Measurements from ENCODE around the gene TYW5.
A peak's percentile ranks its signal among the peaks of the same experiment; 100 is the strongest.

TYW5 gene

GRCh38 chr2:199955339-199956061 lies at the start of gene TYW5, which contains the start of gene MAIP1:
TYW5 (minus strand) TSS chr2:199955491; CDS start chr2:199955470, 21 bp downstream.
MAIP1 (plus strand) TSS chr2:199955582; CDS start chr2:199955799, 217 bp downstream.
- peak; percentile 57 to 83 (median 76) for DNase-seq

DNA sequence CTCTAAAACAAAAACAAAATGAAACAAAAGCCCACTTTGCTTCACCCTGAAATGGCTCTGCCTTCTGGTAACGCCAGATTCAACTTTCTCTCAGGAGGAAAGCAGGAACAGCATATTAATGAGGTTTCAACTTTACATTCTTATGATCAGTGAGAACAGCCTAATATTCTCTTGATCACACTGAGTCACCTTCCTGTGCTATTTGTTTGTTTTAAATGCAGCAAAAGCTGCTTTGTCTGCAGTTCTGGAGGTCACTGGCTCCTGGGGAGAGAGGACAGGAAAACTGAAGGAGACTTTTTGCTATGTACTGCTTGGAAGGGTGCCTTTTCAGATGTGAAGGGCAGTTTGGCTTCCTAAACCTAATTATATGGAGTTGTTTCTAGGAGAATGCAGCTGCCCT lies 48.2 kb upstream of the TYW5 start:
- no peak for DNase-seq

DNA sequence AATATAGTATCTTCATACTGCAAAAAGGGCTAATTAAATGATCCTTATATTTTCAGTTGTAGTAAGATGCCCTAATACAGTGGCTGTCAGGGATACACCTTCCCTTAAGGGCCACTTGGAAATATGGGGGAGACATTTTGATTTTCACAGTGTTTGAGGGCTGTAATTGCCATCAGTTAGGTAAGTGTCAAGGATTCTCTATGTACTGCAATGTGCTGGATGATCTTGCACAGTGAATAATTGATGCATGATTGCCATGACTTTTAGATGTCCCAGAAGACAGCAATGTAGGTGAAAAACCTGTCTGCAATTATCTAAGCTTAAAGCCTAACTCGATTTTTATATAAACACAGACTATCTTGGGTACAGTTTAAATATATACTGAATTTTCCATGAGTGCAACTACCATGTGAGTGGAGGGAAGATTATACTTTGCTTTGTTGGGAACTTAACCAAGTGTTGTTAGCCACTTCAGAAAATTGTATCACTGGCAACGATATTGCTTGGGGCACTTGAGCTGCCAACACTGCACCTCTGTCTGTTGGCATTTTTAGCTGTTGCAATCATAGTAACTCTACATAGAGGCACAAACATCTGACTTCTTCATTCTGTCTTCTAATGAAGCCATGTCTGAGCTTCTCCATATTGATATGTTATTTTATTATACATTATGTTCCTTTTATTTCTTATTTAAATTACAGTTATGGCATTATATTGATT lies 45.3 kb upstream of the TYW5 start:
- DNase-seq: no peak

DNA sequence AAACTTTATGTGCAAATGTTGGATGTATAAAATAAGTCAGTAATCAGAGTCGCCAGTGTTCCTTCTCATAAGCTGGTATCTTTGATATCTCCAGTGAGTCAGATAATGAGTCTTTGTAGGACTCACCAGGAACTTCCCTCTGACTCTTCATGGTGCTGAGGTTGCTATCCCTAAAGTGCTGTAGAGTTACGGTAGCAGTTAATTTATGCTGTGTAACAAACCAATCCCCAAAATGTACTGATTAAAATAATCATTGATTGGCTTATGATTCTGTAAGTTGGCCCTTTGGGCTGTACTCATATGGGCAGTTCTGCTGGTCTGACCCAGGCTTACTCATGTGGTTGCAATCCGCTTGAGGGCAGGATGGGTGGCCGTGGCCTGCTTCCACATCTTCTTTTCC lies 43.9 kb upstream of the TYW5 start:
- no peak for DNase-seq

- no peak for DNase-seq
These were observed 42.0 kb upstream of the TYW5 start for GRCh38 chr2:199997296-199997695.

GRCh38 chr2:199994896-199995295 lies 39.6 kb upstream of the TYW5 start:
- no peak for DNase-seq

DNA sequence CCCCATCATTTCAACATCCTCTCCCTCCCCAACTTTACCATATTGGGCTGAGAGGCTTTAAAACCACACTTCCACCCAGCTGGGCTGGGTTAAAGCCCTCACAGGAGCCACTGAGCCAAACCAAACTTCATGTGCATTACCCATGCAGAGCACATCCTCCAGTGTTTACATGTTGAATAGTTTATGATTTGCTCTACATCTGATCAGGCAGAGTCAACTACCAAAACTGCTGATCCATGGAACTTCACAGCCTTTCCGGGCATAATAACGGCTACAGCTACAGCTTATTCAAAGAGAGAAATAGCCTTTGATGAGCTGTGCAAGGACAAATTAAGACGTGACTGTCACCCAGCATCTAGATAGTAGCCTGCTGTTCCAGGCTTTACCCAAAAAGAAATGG lies 39.1 kb upstream of the TYW5 start:
- DNase-seq: no peak

DNA sequence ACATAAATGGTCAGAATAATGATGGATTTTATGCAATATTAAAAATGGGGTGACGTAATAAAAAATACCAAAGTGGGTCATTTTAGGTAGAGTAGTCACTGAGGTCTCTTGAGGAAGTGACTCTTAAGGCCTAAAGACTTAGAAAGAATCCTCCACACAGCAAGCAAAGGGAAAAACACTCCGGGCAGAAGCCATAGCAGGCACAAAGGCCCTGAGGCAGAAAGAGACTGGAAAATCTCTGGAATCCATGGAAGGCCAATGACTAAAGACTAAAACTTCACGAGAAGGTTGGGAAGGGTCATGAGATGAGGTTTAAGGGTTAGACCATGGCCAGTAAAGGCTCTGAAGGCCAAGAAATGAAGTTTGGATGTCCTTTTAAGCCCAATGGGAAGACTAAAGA lies 37.0 kb upstream of the TYW5 start:
- DNase-seq: no peak

DNA sequence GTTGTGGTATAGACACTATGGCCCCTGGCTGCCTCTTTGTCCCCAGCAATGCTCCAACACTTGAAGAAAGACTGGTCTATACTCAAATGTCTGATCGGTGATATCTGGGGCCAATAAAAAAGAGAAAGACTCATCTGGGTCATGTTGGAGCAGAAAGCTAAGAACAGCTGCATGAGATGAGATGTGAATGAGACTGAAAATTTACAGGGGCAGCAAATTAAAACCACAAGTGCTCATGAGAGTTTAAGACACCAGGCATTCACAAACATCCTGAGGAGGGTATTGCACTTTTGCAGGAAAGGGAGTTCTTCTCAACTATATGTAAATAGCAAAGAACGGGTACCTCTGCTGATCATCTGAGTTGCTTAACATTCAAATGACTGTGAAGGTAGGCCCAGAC lies 36.4 kb upstream of the TYW5 start:
- no peak for DNase-seq

DNA sequence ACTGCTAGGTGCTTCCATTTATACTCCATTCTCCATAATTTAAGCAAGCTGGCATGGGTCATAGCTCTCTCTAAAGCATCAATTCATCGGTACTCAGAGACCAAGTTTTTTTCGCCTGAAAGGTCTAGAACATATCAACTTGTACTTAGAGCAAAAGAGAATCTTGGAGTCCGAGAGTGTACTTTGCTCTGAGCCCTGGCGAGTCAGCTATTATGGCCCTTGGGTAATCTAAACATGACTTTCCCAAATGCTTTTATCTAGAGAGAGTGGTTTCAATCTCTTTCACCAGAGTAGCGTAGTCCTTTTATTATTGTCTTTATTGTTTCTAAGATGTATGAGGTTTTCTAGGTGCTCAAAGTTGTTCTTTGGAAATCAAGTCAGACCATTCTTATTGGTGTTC lies 34.5 kb upstream of the TYW5 start:
- no peak for DNase-seq

- DNase-seq: no peak
These were observed 32.9 kb upstream of the TYW5 start for GRCh38 chr2:199988151-199988550.

GRCh38 chr2:199987586-199987985 lies 32.3 kb upstream of the TYW5 start:
- no peak for DNase-seq

DNA sequence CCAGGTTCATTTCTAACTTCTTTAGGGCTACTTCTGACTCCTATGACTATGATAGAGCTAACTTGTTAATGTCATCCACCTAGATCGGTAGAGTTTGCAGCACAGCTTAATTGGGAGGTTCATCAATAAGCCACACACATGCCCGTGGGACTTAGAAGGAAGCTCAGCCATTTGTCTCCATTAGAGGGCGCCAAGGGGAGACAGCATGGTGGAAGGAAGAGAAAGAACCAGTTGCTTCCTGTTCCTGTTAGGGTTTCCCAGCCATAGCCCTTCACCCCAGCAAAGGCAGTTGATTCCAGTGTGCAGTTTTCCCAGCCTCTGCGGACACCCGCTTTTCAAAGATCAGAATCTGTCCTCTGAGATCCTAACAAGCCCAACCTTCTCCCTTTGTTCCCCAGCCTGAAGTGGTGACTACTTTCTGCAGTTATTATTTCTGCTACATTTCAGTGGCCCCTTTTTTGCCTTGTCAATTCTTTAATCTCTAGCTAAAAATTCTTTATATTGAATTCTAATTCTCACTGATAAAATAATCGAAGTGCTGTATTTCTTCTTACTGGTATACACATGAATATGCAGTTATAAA lies 30.4 kb upstream of the TYW5 start:
- DNase-seq: peak in 1 of 4 experiments; percentile 2

GRCh38 chr2:199984755-199985154 lies 29.5 kb upstream of the TYW5 start:
- DNase-seq: no peak

DNA sequence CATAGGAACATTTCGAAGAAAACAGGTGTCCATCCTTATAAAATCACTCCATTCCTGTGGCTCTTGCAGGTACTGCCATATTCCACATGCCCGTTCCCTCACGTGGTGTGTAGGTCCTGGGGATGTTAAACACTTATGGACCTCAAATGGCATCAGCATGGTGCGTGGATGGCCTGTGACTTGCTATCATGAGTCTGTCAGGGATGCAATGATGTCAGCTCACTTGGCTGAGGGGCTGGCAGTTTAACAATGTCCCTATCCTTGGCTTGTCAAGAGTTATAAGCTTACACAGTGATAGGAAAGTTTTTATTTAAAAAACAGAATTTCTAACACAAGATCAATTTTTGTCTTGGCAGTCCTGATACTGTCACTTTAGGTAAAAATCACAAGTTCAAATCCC lies 28.9 kb upstream of the TYW5 start:
- DNase-seq: no peak

GRCh38 chr2:199983534-199983933 lies 28.2 kb upstream of the TYW5 start:
- DNase-seq: no peak

DNA sequence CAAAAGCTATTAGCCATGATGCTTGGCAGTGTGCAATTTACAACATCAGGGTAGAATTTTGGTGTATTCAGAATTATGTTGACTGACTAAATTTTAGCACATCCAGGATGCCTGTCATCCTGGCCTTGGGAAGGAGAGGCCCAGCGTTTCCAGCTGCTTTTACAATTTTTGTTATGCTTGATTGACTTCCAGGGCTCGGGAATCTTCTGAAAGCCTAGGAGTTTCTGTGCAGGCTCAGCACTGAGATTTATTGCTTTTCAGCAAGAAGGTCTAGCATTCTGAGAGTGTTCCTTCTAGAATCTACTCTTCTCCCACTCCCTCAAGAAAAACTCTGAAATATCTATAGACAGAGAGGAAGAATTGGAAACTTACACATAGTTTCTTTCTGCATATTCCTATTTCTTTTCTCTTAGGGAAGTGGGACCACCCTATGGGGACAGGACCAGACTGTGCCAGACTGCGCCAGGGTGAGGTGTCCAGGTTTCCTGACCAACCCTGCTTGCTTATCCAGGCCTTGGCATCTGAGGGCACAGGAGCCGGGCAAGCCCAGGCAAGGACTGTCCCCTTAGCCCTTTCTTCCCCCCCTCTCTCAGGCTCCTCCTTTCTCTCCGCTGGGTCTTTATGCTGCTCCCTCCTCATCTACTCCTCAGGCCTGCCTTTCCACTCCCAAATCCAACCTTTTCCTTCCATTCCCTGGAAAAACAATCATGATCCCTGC lies 27.0 kb upstream of the TYW5 start:
- DNase-seq: no peak

DNA sequence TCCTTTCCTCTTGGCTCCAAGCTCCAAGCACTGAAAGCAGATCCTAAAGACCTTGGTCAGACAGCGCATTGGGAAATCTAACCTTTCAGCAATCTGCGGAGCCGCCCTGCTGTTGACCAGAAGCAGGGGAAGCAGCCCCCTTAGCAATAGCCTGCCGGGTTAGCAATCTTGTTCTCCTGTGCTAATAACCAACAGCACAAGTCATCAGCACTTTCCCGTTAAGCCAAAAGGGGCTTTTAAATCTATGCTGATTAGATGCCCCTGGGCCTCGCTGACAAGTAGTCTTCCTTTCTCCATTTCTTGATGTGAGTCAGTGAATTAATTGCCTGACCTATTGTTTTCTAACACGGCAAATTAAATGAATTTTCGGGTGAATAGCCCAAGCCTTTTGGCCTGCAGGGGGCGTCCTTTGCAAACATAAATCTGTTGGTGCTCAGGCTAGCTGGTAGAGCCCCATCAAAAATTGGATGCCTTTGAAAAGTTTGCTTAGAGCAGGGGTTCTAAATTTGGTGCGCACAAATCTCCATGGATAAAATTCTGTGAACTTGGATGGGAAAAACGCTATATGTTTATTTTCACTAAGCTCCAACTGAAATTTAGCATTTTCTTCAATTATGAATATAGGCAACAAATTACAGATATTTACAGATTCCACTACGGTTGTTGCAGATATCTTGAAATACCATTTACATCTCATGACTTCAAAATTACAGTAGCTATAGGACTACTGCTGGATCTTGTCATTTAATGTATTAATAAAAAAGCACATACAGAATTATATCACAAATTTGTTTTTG lies 24.7 kb upstream of the TYW5 start:
- DNase-seq: peak; percentile 68 to 83 (median 82)

GRCh38 chr2:199979398-199979797 lies 24.1 kb upstream of the TYW5 start:
- DNase-seq: no peak

- DNase-seq: no peak
These were observed 22.7 kb upstream of the TYW5 start for GRCh38 chr2:199977984-199978415.

DNA sequence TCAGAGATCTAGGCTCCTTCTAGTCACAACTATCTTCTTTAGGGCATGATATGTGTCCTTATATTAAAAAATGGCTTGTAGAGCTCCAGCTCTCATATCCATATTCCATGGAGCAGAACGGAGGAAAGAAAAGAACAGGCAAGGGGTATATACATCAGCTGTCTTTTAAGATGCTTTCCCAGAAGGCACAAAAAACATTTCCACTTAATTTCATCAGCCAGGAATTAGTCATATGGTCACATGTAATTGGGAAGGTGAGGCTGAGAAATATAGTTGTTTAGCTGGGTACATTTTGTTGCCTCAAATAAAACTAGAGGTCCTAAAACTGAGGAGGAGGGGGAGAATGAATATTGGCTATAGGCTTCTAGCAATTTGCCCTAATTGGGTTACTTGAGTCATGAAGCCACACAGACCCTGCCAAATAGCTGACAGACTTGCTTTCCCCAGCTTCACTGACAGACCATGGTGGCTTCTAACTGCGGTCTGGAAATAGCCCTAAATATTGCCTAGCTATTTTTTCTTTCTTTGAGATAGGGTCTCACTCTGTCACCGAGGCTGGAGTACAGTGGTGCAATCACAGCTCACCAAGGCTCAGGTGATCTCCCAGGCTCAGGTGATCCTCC lies 20.1 kb upstream of the TYW5 start:
- no peak for DNase-seq

DNA sequence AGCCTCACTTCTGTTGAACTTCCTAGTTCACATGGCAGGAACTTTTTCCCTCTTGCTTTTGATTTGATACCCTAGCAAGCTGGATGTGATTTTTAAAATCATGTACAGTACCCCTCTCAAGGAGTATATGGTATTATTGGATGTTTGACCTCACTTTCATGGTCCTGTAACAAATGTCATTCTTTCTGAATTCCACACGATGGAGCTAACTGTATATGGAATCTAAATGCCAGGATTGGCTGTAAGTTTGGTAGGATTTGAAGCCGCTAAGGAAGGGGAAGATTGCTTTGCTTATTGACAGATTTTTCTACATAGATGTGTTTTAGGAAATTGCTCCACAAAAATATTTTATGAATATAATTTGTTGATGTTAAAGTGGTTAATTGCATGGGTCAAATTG lies 18.4 kb upstream of the TYW5 start:
- no peak for DNase-seq
